ENCODE measurements around the gene TRMT112.

GRCh38 chr11:64295760-64296159 lies 21.6 kb downstream of the TRMT112 start:
- TF ChIP-seq SP1 (IDR thresholded peaks at IDR 0.05), result no peak
- TF ChIP-seq NFRKB (IDR thresholded peaks at IDR 0.05), result no peak
- no peak for TF ChIP-seq BHLHE40 (IDR thresholded peaks at IDR 0.05; ENCODE audit: borderline replicate concordance)
- TF ChIP-seq TARDBP (IDR thresholded peaks at IDR 0.05), result no peak
- no peak for TF ChIP-seq FOXM1 (IDR thresholded peaks at IDR 0.05; ENCODE audit: borderline replicate concordance)
- TF ChIP-seq FOXK2 (IDR thresholded peaks at IDR 0.05), result no peak
- no peak for TF ChIP-seq ELF4 (IDR thresholded peaks at IDR 0.05)
